SK-N-SH (cell line): ENCODE results near the gene CLIC3. TPM values are rescaled to one million over a fixed set of nuclear protein-coding genes. Genes with fewer than 3 reads are reported as not detected.

Source experiments
- CTCF ChIA-PET: fragments of 300-600, 350-600 bp; formaldehyde crosslinking; extraction: SDS; loops from one replicate; lab custom pipeline; 2021; lab: Yijun Ruan, JAX
- POLR2A ChIA-PET: fragments of 350-600 bp; sonication (Branson Sonifier 250); formaldehyde crosslinking; extraction: SDS; loops from one replicate; lab custom pipeline; 2020; ENCODE audit warnings: antibody characterized with exemption, inconsistent platforms; lab: Yijun Ruan, JAX
- DNase-seq: peaks from one replicate; pipeline ENCODE4 v3.0.0; 2012
- H2AFZ ChIP-seq: fragments of 200-600 bp; sonication (generic); 2 replicates; pipeline ENCODE4 v1.8.1; 2016; ENCODE audit warnings: antibody characterized with exemption, mild to moderate bottlenecking, low read depth
- H3F3A ChIP-seq: fragments of 200-600 bp; sonication (generic); replicated peaks from 2 replicates; pipeline ENCODE3; 2016; ENCODE audit warnings: antibody characterized with exemption, mild to moderate bottlenecking; ENCODE audit not compliant: insufficient read depth
- H3K27ac ChIP-seq, 2 experiments: fragments of 200-500 bp in 1 of 2; fragments of 200-600 bp in 1 of 2; sonication (Bioruptor generic) in 1 of 2; sonication (generic), shearing (Covaris generic) in 1 of 2; 2 replicates each; pipeline versions ENCODE4 v1.5.1 to v1.6.1; 2014 to 2016; ENCODE audit warnings: low read depth in 2 of 2, inconsistent platforms in 1 of 2, low read length in 1 of 2, mild to moderate bottlenecking in 1 of 2, mixed read lengths in 1 of 2
- H3K27me3 ChIP-seq: fragments of 200-600 bp; sonication (generic), shearing (Covaris generic); 2 replicates; pipeline ENCODE4 v1.6.1; 2016; ENCODE audit warnings: mixed run types; ENCODE audit not compliant: insufficient read depth
- H3K36me3 ChIP-seq, 2 experiments: fragments of 200-500 bp in 1 of 2; fragments of 200-600 bp in 1 of 2; sonication (Bioruptor generic) in 1 of 2; sonication (generic) in 1 of 2; replicated peaks in 1 of 2; 2 replicates each; pipeline versions ENCODE3 to v1.5.1; 2014 to 2016; ENCODE audit warnings: low read length in 1 of 2, mild to moderate bottlenecking in 1 of 2; ENCODE audit not compliant: insufficient read depth in 2 of 2, control insufficient read depth in 1 of 2
- H3K4me1 ChIP-seq, 2 experiments: fragments of 200-500 bp in 1 of 2; fragments of 200-600 bp in 1 of 2; sonication (Bioruptor generic) in 1 of 2; sonication (generic), shearing (Covaris generic) in 1 of 2; 2 replicates each; pipeline versions ENCODE4 v1.5.1 to v1.6.1; 2014 to 2016; ENCODE audit warnings: low read depth in 1 of 2, low read length in 1 of 2, mixed run types in 1 of 2; ENCODE audit not compliant: insufficient read depth in 2 of 2, control insufficient read depth in 1 of 2
- H3K4me2 ChIP-seq: fragments of 200-600 bp; sonication (generic), shearing (Covaris generic); 2 replicates; pipeline ENCODE4 v1.6.1; 2017; ENCODE audit warnings: mixed run types
- H3K4me3 ChIP-seq, 2 experiments: fragments of 200-500 bp in 1 of 2; fragments of 200-600 bp in 1 of 2; sonication (Bioruptor generic) in 1 of 2; sonication (generic), shearing (Covaris generic) in 1 of 2; 2 replicates each; pipeline versions ENCODE4 v1.5.1 to v1.8.1; 2014 to 2016; ENCODE audit warnings: low read depth in 2 of 2, inconsistent platforms in 1 of 2, low read length in 1 of 2, mild to moderate bottlenecking in 1 of 2, mixed read lengths in 1 of 2, moderate library complexity in 1 of 2
- H3K79me2 ChIP-seq: fragments of 200-600 bp; sonication (generic); 2 replicates; pipeline ENCODE4 v1.8.1; 2017; ENCODE audit warnings: mild to moderate bottlenecking; ENCODE audit not compliant: insufficient read depth
- H3K9ac ChIP-seq: fragments of 200-600 bp; sonication (generic); 2 replicates; pipeline ENCODE4 v1.6.1; 2017; ENCODE audit warnings: mixed run types
- H3K9me2 ChIP-seq: fragments of 200-600 bp; sonication (generic); 2 replicates; pipeline ENCODE4 v1.6.1; 2017; ENCODE audit warnings: mixed run types
- H3K9me3 ChIP-seq: fragments of 200-600 bp; sonication (generic); 2 replicates; pipeline ENCODE4 v1.6.1; 2017; ENCODE audit warnings: mixed run types, mild to moderate bottlenecking, moderate library complexity
- H4K20me1 ChIP-seq: fragments of 200-600 bp; sonication (generic); 2 replicates; pipeline ENCODE4 v1.6.1; 2017; ENCODE audit warnings: mild to moderate bottlenecking, mixed run types; ENCODE audit not compliant: insufficient read depth
- CTCF ChIP-seq: fragments of 200-600 bp; sonication (generic); IDR thresholded peaks from 2 replicates; pipeline ENCODE4 v1.6.1; 2017; ENCODE audit warnings: antibody characterized with exemption, mild to moderate bottlenecking, moderate library complexity
- ELF1 ChIP-seq: IDR thresholded peaks from 2 replicates; pipeline ENCODE4 v1.4.0; 2012
- FOSL2 ChIP-seq: IDR thresholded peaks from 2 replicates; pipeline ENCODE4 v1.4.0; 2012; ENCODE audit warnings: low read depth, mild to moderate bottlenecking, moderate library complexity, borderline replicate concordance
- FOXM1 ChIP-seq: IDR thresholded peaks from 2 replicates; pipeline ENCODE4 v1.4.0; 2012; ENCODE audit warnings: low read depth, mild to moderate bottlenecking
- IRF3 ChIP-seq: fragments of 150-350 bp; IDR thresholded peaks from 2 replicates; pipeline ENCODE4 v1.6.1; 2016; ENCODE audit warnings: mild to moderate bottlenecking, low read depth, low read length
- MEF2A ChIP-seq: IDR thresholded peaks from 2 replicates; pipeline ENCODE4 v1.4.0; 2012; ENCODE audit warnings: low read depth, borderline replicate concordance
- MXI1 ChIP-seq: IDR thresholded peaks from 2 replicates; pipeline ENCODE4 v1.6.1; 2012; ENCODE audit warnings: mild to moderate bottlenecking, low read depth, low read length, improper control_type of control experiment
- RAD21 ChIP-seq: IDR thresholded peaks from 2 replicates; pipeline ENCODE4 v1.6.1; 2012; ENCODE audit warnings: mild to moderate bottlenecking, low read length
- REST ChIP-seq: IDR thresholded peaks from 2 replicates; pipeline ENCODE4 v1.6.1; 2012; ENCODE audit warnings: mild to moderate bottlenecking, low read depth, low read length, moderate library complexity
- RFX5 ChIP-seq: IDR thresholded peaks from 2 replicates; pipeline ENCODE4 v1.6.1; 2012; ENCODE audit warnings: mild to moderate bottlenecking, improper control_type of control experiment, low read length
- RXRA ChIP-seq: IDR thresholded peaks from 2 replicates; pipeline ENCODE4 v1.4.0; 2012; ENCODE audit warnings: low read depth, mild to moderate bottlenecking, borderline replicate concordance
- SIN3A ChIP-seq: IDR thresholded peaks from 2 replicates; pipeline ENCODE4 v1.6.1; 2012; ENCODE audit warnings: low read depth, mild to moderate bottlenecking, low read length, moderate library complexity, borderline replicate concordance
- TAF1 ChIP-seq: IDR thresholded peaks from 2 replicates; pipeline ENCODE4 v1.6.1; 2012; ENCODE audit warnings: low read depth, mild to moderate bottlenecking, low read length, moderate library complexity, borderline replicate concordance
- TEAD4 ChIP-seq: IDR thresholded peaks from 2 replicates; pipeline ENCODE4 v1.4.0; 2012; ENCODE audit warnings: mild to moderate bottlenecking, borderline replicate concordance; ENCODE audit not compliant: insufficient read depth
- USF1 ChIP-seq: IDR thresholded peaks from 2 replicates; pipeline ENCODE4 v1.4.0; 2012; ENCODE audit warnings: low read depth, borderline replicate concordance
- USF2 ChIP-seq: fragments of 150-350 bp; IDR thresholded peaks from 2 replicates; pipeline ENCODE4 v1.6.1; 2017; ENCODE audit warnings: antibody characterized with exemption, low read length, low read depth, borderline replicate concordance
- YY1 ChIP-seq: IDR thresholded peaks from 2 replicates; pipeline ENCODE4 v1.4.0; 2012; ENCODE audit warnings: low read depth, mild to moderate bottlenecking
- ZBTB33 ChIP-seq: IDR thresholded peaks from 2 replicates; pipeline ENCODE4 v1.4.0; 2012; ENCODE audit warnings: low read depth, borderline replicate concordance
- WGBS: methylation state at CpG from one replicate; pipeline ENCODE4 v1.1.6; 2017; ENCODE audit warnings: low lambda C conversion rate; 5-methylcytosine and 5-hydroxymethylcytosine counted together
- polyA plus RNA-seq, 3 experiments: library from polyadenylated mRNA; depleted of rRNA; stranded (reverse); fragments of >200 nt; gene quantifications; 2 replicates each; pipeline ENCODE4 v1.2.3, GENCODE V29; 2012

Gene CLIC3
- polyA plus RNA-seq, 1 of the 3 experiments (the other 2 are of a cell fraction), result 1.0 TPM

- TF ChIP-seq REST (no peak), RAD21 (no peak)
These were observed 25.8 kb upstream of the CLIC3 start (continued) for GRCh38 chr9:137021979-137022661.

- H3F3A ChIP-seq, result no peaks in the 10 kb centered on the region
- H3K9ac ChIP-seq, result no peak overlapping the region
- no peak overlapping the region for H3K27ac ChIP-seq
- ChIA-PET CTCF (interaction anchor here (1.1 to 1.5 kb wide), 4 partner anchors 9 to 74 kb away, joined by 3 to 10 read pairs (median 4); partner anchors contain the start of genes FUT7 and PAXX), POLR2A (interaction anchor here (1.0 kb wide), 1 partner anchor 25 kb away, joined by 3 read pairs; the partner anchor contains the start of gene CLIC3)
- no peaks in the 10 kb centered on the region for H3K9me2 ChIP-seq
- H3K9me3 ChIP-seq, result no peaks in the 10 kb centered on the region
- no peak for DNase-seq
- H3K36me3 ChIP-seq, result peaks cover 0 to 4% of the 10 kb centered on the region in 2 experiments
- H4K20me1 ChIP-seq, result 0 out of 2 replicates have a peak, but pooled peaks cover 4% of the 10 kb centered on the region
- H3K79me2 ChIP-seq, result no peaks in the 10 kb centered on the region
- H2AFZ ChIP-seq, result no peak overlapping the region
- no peaks in the 10 kb centered on the region for H3K27me3 ChIP-seq
- no peak overlapping the region for H3K4me2 ChIP-seq
- TF ChIP-seq MXI1, result no peak
- no peak for TF ChIP-seq MEF2A
- TF ChIP-seq TEAD4, result no peak
- no peak for TF ChIP-seq USF1
- TF ChIP-seq RFX5, result no peak
- no peak for TF ChIP-seq TAF1
- no peak for TF ChIP-seq USF2
- no peak for TF ChIP-seq ELF1
- TF ChIP-seq FOSL2, result no peak
- TF ChIP-seq ZBTB33, result no peak
- TF ChIP-seq YY1, result no peak
- TF ChIP-seq CTCF, result no peak
- TF ChIP-seq SIN3A, result no peak
- TF ChIP-seq RXRA, result no peak
- TF ChIP-seq IRF3, result no peak
- no peak for TF ChIP-seq FOXM1
- 89% methylated on average over 2 of the region's 6 CpGs for WGBS
- H3K4me3 ChIP-seq, result no peak overlapping the region
- peaks cover 0 to 18% of the 10 kb centered on the region in 2 experiments; a peak in 1 of 4 replicates for H3K4me1 ChIP-seq
These were observed 25.2 kb upstream of the CLIC3 start for GRCh38 chr9:137021568-137021978.
